ENCODE measurements around the gene SHPK. TPM values are rescaled to one million over a fixed set of nuclear protein-coding genes. Genes with fewer than 3 reads are reported as not detected.
"Not testable (repeated sequence)": the region's sequence is repeated elsewhere in the genome, so short reads cannot be mapped to it uniquely, and the experiment has no call there.

Gene SHPK
- total RNA-seq, 1 donor from 2014 or later = 17.7 TPM

DNA sequence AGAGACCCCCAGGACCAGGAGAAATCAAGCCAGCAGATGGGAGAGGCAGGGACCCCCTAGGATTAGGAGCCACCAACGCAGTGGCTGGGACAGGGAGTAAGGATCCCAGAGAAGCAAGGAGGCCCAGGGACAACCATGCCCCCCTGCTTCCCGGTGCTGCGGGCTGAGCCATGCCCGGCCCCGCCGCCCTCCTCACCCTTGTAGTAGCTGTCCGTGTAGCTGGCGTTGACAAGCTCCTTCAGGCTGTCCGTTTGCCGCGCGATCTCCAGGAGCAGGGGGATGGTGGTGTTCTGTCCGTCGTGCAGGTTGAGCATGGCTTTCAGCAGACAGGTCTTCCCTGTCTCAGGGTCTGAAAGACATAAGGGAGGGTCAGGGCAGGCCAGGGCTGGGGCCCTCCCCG, 45.3 kb downstream of the SHPK start:
- DNase-seq (ENCODE audit: low spot score) = no peak

- DNase-seq (ENCODE audit: low spot score) = no peak
Measured at GRCh38 chr17:3590231-3590630, 45.8 kb downstream of the SHPK start.

- DNase-seq (ENCODE audit: low spot score) = no peak
Measured at GRCh38 chr17:3589784-3590183, 46.3 kb downstream of the SHPK start.

DNA sequence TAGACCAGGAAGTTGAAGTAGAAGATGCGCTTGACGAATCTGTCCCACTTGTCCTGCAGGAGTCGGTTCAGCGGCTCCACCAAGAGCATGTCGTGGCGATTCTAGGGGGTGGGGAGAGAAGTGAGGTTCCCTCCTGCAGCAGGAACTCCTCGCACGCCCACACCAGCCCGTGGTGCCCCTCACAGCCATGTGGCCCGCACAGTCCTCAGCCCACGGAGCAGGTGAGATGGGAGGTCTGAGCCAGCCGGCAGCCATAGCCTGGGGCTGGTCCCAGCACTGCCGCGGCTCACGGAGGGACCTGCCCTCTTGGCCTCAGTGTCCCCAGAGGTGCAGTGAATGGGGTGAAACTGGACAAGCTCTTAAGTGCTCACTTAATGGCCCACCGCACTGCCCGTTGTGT, 50.2 kb downstream of the SHPK start:
- DNase-seq (ENCODE audit: low spot score) = no peak

DNA sequence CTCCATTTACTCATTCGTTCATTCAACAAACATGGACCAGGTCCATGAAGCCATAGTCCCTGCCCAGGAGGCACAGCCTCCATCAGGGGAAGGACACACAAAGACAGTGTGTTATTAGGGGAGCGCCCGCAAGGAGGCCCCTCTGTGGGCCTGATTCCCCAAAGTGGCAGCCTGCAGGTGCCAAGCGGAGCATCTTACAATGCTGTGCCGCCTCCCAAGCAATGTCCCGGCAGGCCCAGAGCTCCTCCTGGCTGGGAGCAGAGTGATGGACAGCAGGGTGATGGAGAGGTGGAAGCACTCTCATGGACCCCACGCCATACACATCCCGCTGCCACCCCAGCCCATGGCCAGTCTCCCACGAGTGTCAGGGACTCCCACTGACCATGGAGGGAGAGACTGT, 52.6 kb downstream of the SHPK start:
- no peak for DNase-seq (ENCODE audit: low spot score)

DNA sequence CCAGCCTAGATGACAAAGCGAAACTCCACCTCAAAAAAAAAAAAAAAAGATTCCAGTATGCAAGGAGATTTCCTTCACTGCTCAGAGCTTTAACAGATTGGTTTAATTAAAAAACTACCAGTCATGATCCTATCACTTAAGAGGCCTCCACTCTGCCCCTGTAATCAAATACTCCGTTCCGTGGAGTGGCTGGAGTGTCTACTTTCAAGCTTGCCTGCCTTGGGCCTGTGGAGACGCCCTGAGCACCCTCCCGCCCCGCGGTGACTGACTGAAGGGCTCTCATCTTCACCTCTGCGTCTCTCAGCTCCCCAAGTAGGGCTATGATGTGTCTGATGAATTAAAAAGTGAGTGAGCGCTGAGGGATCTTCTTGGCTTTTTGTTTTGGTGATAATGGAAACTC, 53.1 kb downstream of the SHPK start:
- no peak for DNase-seq (ENCODE audit: low spot score)

- DNase-seq (ENCODE audit: low spot score) = not testable (repeated sequence)
Measured at GRCh38 chr17:3578667-3579066, 57.4 kb downstream of the SHPK start.

- no peak for DNase-seq (ENCODE audit: low spot score)
Measured at GRCh38 chr17:3576970-3577369, 59.1 kb downstream of the SHPK start.

DNA sequence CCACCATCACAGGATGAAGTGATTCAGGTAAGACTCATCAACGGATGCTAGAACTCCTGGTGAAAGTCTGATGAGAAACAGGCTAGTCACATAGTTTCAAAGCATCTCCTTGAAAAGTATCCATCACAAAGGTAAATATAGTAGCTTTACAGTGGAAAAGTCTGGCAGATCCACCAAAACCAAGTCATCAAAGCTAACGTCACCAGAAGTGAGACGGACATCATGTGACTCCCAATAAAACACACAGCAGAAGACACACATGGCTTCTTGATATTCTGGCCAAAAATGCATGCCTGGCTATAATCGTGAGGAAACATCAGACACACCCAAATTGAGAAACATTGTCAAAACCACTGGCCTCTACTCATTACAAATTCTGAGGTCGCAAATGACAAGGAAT, 60.5 kb downstream of the SHPK start:
- no peak for DNase-seq (ENCODE audit: low spot score)

GRCh38 chr17:3574231-3574630, 61.8 kb downstream of the SHPK start:
- DNase-seq (ENCODE audit: low spot score) = no peak

GRCh38 chr17:3573246-3574100, 62.6 kb downstream of the SHPK start:
- DNase-seq (ENCODE audit: low spot score) = no peak

DNA sequence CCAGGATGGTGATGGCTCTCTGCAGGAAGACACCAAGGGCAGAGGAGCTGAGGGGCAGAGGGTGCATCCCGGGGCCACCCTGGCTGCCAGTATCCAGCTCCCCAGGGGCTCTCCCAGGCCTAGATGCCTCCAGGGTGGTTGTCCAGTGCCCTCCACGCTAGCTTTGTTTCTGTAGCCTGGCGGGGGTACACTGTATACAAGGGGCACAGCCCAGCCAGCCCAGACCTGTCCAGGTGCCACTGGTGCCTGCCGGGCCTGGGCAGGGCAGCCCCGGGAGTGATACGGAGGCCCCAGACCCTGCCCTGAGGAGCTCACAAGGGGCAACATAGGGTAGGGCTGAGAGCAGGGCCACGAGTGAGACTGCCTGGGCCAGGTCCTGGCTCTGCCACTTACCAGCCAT, 63.8 kb downstream of the SHPK start:
- DNase-seq (ENCODE audit: low spot score) = no peak

GRCh38 chr17:3571043-3571900, 64.8 kb downstream of the SHPK start:
- no peak for DNase-seq (ENCODE audit: low spot score)

DNA sequence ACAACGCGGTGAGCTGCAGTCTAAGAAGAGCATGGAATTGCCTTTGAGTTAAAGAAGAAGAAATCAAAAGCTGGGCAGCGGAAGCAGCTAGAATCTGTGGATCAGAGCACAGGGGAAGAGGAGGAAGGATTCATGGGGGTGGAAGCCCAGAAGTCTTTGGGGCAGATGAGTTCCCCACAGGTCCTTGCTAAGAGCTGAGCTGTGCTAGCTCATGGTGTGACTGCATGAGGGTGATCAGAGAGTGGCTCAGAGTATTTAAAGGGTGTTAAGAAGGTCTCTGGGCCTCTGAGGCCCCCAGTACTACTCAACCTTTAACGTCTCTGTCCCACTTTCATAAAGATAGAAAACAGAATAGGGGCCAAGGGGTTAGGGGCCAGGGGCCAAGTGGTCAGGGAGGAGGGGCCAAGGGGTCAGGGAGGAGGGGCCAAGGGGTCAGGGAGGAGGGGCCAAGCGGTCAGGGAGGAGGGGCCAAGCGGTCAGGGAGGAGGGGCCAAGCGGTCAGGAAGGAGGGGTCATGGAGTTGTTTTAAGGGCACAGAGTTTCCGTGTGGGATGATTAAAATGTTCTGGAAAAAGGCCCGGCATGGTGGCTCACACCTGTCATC, 66.4 kb downstream of the SHPK start:
- no peak for DNase-seq (ENCODE audit: low spot score)

GRCh38 chr17:3566551-3566950, 69.5 kb downstream of the SHPK start:
- no peak for DNase-seq (ENCODE audit: low spot score)

GRCh38 chr17:3565143-3565542, 70.9 kb downstream of the SHPK start:
- DNase-seq (ENCODE audit: low spot score) = no peak

DNA sequence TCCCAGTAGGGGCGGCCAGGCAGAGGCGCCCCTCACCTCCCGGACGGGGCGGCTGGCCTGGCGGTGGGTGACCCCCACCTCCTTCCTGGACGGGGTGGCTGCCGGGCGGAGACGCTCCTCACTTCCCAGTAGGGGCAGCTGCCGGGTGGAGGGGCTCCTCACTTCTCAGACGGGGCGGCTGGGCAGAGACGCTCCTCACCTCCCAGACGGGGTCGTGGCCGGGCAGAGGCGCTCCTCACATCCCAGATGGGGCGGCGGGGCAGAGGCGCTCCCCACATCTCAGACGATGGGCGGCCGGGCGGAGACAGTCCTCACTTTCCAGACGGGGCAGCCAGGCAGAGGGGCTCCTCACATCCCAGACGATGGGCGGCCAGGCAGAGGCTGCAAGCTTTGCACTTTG, 71.8 kb downstream of the SHPK start:
- not testable (repeated sequence) for DNase-seq (ENCODE audit: low spot score)

GRCh38 chr17:3559270-3559645, 76.8 kb downstream of the SHPK start:
- DNase-seq (ENCODE audit: low spot score) = no peak

GRCh38 chr17:3558603-3559269, 77.3 kb downstream of the SHPK start:
- DNase-seq (ENCODE audit: low spot score) = no peak
